ENCODE results near the gene EDEM3. TPM values are rescaled to one million over a fixed set of nuclear protein-coding genes. Genes with fewer than 3 reads are reported as not detected.
"Not testable (repeated sequence)": the region's sequence is repeated elsewhere in the genome, so short reads cannot be mapped to it uniquely, and the experiment has no call there.

Gene EDEM3
- total RNA-seq, 2 donors from 2014 or later = 25.8 to 40.4 TPM

DNA sequence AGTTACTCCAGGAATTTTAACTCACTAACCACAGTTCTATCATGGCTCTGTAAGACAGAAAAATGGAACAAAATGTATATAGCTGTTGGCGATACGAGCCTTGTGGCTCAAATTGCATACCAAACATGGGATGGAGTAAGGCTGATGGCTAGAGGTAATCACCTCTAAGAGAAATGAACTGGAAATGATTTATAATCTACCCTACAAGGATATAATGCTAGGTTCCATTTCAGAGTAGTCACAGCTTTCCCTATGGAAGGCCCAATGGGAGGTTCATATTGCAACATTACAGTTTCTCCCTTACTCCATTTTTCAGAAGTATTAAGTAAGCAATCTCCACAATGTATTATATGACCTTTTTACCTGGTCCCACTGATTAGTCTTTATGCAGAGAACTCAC is 61.6 kb downstream of the EDEM3 start:
- H3K36me3 Mint-ChIP-seq (ENCODE audit: low read depth) = peaks cover 9% of the 10 kb centered on the region
- no peak overlapping the region for H3K4me3 Mint-ChIP-seq
- no peaks in the 10 kb centered on the region for H3K27me3 Mint-ChIP-seq
- DNase-seq (no peak), ATAC-seq (no peak)
- H3K4me1 Mint-ChIP-seq = peaks cover 11% of the 10 kb centered on the region
- no peak overlapping the region for H3K27ac Mint-ChIP-seq
- H3K9me3 ChIP-seq (ENCODE audit: control insufficient read depth, low read length, poor library complexity, severe bottlenecking) = no peaks in the 10 kb centered on the region

DNA sequence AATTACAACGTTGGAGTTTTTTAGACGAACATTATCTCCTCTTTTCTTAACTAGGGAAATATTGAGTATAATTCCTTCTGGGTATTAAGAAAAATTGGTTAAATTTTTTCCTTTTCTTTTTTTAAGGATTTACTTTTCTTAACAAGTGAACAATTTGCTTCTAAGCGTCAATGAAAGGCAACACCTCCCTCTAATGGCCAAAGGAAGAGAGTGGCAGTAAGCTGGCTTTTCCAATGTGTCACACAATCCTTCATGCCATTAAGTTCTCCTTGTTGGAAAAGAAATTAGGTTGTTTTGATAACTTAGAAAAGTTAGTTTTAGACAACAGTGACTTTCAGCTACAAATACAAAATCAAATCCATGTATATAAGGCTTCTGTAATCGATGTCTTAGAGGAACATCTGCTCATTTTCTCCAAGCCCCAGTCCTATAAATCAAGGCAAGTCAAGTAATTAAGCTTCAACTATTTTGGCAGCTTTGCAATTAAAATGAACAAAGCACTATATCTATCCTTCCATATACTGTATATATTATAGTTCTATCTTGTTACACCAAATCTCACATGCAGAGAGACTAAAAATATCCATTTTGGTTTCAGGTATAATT is 62.8 kb downstream of the EDEM3 start:
- ATAC-seq = no peak
- Mint-ChIP-seq H3K36me3 (ENCODE audit: low read depth) (peaks cover 9% of the 10 kb centered on the region), H3K4me1 (peaks cover 11% of the 10 kb centered on the region), H3K4me3 (no peak overlapping the region), H3K27ac (no peak overlapping the region), H3K27me3 (no peaks in the 10 kb centered on the region)
- no peak for DNase-seq
- H3K9me3 ChIP-seq (ENCODE audit: control insufficient read depth, low read length, poor library complexity, severe bottlenecking) = no peaks in the 10 kb centered on the region

DNA sequence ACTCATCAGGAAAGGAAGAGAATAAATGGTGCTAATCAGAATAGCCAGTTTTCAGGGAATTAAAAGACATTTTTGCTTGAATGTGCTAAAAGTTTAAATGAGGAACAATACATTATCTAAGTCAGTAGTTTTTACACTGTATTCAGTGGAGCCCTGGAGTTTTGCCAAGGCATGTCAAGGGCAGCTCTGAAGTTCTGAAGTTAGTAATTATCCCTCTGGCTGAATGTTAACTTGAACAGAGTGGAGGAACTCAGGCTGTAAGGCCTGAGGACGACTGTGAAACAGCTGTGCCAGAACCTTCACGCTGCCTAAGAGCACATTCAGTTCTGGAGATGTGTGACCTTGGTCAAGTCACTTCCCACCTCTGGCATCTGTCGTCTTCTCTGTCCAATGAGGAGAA is 68.1 kb downstream of the EDEM3 start:
- Mint-ChIP-seq H3K4me1 (peaks cover 2% of the 10 kb centered on the region), H3K36me3 (ENCODE audit: low read depth) (peaks cover 2% of the 10 kb centered on the region), H3K27me3 (no peaks in the 10 kb centered on the region), H3K27ac (no peak overlapping the region), H3K4me3 (no peak overlapping the region)
- DNase-seq (no peak), ATAC-seq (no peak)
- H3K9me3 ChIP-seq (ENCODE audit: control insufficient read depth, low read length, poor library complexity, severe bottlenecking) = no peaks in the 10 kb centered on the region

DNA sequence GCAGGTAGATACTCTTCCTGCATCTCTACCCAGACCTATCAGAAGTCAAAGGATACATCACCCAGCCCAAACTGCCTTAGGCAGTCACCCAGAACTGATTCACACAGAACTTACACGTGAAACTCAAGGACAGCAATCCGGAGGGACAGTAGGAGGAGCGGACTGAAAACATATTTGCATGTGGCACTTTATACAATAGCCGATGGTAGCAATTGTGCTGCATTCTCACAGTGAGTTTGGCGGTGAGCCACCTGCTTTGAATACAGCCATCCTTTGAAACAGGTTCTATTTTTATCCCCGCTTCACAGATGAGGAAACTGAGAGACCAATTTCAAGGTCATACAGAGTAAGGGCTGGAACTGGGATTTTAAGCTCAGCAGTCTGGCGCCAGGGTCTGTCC is 69.5 kb downstream of the EDEM3 start:
- H3K36me3 Mint-ChIP-seq (ENCODE audit: low read depth) = peaks cover 4% of the 10 kb centered on the region
- no peak overlapping the region for H3K4me3 Mint-ChIP-seq
- no peak overlapping the region for H3K27ac Mint-ChIP-seq
- DNase-seq = no peak
- no peaks in the 10 kb centered on the region for H3K9me3 ChIP-seq (ENCODE audit: control insufficient read depth, low read length, poor library complexity, severe bottlenecking)
- peaks cover 2% of the 10 kb centered on the region for H3K4me1 Mint-ChIP-seq
- no peak for ATAC-seq
- H3K27me3 Mint-ChIP-seq = no peaks in the 10 kb centered on the region

DNA sequence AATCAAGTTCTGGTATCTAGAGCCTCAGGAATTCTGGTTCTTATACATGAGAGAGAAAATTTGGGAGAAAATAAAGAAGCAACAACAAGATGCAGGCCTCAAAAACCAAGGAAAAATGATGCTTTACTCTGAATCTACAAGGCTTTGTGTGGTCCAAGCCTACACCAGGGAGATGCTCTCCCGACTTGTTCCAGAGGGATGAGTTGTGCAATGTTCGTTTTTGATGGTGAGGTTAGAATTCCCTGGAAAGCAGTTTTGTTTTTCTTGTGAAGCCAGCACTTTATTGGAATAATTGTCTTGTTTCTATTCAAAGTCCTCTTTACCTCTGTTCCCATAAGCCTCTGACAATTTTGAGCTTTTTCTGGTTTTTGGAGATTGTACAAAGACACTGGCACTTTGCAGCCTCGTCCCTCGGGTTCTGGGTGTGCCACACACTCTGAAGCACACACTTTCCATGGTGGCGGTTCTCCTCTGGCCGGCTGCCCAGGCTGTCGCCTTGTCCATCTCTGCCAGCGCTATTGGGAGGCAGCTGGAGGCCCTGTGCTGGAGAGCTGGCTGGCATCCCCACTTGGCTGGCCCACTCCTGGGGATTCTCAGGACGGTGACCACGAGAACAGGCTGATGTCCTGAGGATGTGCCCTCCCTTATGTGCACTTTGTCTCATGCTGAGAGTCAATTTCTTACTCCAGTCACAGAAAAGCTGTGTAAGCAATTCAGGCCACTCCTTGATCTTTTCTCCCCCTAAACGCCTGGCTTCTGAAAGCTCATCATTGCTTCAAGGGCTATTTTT is 70.2 kb downstream of the EDEM3 start:
- Mint-ChIP-seq H3K27ac (no peak overlapping the region), H3K27me3 (no peaks in the 10 kb centered on the region), H3K4me1 (peaks cover 2% of the 10 kb centered on the region), H3K4me3 (no peak overlapping the region), H3K36me3 (ENCODE audit: low read depth) (peaks cover 2% of the 10 kb centered on the region)
- H3K9me3 ChIP-seq (ENCODE audit: control insufficient read depth, low read length, poor library complexity, severe bottlenecking) = no peaks in the 10 kb centered on the region
- no peak for ATAC-seq
- DNase-seq = no peak

DNA sequence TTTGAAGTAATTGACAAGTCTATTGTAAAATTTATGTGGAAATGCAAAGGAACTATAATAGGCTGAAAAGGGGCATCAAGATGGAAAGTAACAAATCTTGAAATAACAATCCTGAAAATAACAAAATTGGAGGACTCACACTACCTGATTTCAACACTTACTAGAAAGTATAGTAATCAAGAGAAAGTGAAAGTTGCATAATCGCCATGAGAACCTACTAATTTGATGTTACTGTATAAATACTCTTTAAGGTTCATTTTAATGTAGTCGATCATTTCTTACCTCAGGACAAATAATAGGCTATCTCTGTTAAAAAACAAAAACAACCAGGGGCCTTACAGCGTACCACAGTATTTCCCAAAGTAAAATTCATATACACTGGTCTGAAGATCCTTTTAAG is 71.7 kb downstream of the EDEM3 start:
- H3K4me3 Mint-ChIP-seq = no peak overlapping the region
- ATAC-seq (no peak), DNase-seq (no peak)
- no peaks in the 10 kb centered on the region for H3K9me3 ChIP-seq (ENCODE audit: control insufficient read depth, low read length, poor library complexity, severe bottlenecking)
- H3K27ac Mint-ChIP-seq = peak overlapping the region; percentile 45
- H3K4me1 Mint-ChIP-seq = peaks cover 2% of the 10 kb centered on the region
- H3K27me3 Mint-ChIP-seq = no peaks in the 10 kb centered on the region
- peaks cover 2% of the 10 kb centered on the region for H3K36me3 Mint-ChIP-seq (ENCODE audit: low read depth)

DNA sequence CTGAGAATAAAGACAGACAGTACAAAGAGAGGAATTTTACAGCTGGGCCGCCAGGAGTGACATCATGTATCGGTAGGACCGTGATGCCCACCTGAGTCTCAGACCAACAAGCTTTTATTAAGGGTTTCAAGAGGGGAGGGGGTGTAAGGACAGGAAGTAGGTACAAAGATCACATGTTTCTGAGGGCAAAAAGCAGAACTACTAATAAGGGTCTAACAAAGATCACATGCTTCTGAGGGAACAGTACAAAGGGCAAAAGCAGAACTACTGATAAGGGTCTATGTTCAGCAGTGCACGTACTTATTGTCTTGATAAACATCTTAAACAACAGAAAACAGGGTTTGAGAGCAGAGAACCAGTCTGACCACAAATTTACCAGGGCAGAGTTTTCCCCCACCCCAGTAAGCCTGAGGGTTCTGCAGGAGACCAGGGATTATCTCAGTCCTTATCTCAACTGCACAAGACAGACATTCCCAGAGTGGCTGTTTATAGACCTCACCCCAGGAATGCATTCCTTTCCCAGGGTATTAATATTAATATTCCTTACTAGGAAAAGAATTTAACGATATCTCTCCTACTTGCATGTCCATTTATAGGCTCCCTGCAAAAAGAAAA is 73.9 kb downstream of the EDEM3 start:
- DNase-seq; H3K4me1 Mint-ChIP-seq; ATAC-seq; H3K36me3 Mint-ChIP-seq (ENCODE audit: low read depth); H3K9me3 ChIP-seq (ENCODE audit: control insufficient read depth, low read length, poor library complexity, severe bottlenecking); H3K27ac Mint-ChIP-seq; H3K4me3 Mint-ChIP-seq: not testable (repeated sequence)
- peaks cover 11% of the 10 kb centered on the region for H3K27me3 Mint-ChIP-seq

DNA sequence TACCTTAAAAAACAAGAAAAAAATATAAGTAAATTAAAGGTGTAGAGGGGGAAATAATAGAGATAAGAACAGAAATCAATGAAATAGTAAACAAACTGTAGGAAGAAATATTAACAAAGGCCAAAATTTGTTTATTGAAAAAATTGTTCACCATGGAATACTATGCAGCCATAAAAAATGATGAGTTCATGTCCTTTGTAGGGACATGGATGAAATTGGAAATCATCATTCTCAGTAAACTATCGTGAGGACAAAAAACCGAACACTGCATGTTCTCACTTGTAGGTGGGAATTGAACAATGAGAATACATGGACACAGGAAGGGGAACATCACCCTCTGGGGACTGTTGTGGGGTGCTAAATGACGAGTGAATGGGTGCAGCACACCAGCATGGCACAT is 75.2 kb downstream of the EDEM3 start:
- H3K27ac Mint-ChIP-seq; H3K36me3 Mint-ChIP-seq (ENCODE audit: low read depth); DNase-seq; H3K4me1 Mint-ChIP-seq; H3K4me3 Mint-ChIP-seq; ATAC-seq; H3K9me3 ChIP-seq (ENCODE audit: control insufficient read depth, low read length, poor library complexity, severe bottlenecking): not testable (repeated sequence)
- peaks cover 17% of the 10 kb centered on the region for H3K27me3 Mint-ChIP-seq

GRCh38 chr1:184677344-184677743 is 77.3 kb downstream of the EDEM3 start:
- H3K4me3 Mint-ChIP-seq = no peak overlapping the region
- H3K27me3 Mint-ChIP-seq = peaks cover 34% of the 10 kb centered on the region
- peaks cover 7% of the 10 kb centered on the region for H3K36me3 Mint-ChIP-seq (ENCODE audit: low read depth)
- ATAC-seq = no peak
- no peak overlapping the region for H3K27ac Mint-ChIP-seq
- no peaks in the 10 kb centered on the region for H3K9me3 ChIP-seq (ENCODE audit: control insufficient read depth, low read length, poor library complexity, severe bottlenecking)
- peaks cover under 1% of the 10 kb centered on the region for H3K4me1 Mint-ChIP-seq
- DNase-seq = no peak

DNA sequence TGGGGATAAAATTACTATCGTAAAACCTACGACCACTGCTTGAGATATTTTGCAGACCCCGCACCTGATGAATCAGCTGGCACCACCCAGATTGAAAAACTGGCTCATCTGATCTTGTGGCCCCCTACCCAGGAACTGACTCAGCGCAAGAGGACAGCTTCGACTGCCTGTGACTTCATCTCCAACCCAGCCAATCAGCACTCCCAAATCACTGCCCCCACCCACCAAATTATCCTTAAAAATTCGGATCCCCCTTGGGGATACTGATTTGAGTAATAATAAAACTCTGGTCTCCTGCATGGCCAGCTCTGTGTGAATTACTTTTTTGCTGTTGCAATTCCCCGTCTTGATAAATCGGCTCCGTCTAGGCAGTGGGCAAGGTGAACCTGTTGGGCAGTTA is 81.4 kb downstream of the EDEM3 start:
- Mint-ChIP-seq H3K27me3 (peaks cover 68% of the 10 kb centered on the region), H3K36me3 (ENCODE audit: low read depth) (peaks cover 5% of the 10 kb centered on the region), H3K27ac (no peak overlapping the region), H3K4me1 (peaks cover 2% of the 10 kb centered on the region), H3K4me3 (no peak overlapping the region)
- no peak for ATAC-seq
- no peak for DNase-seq
- no peaks in the 10 kb centered on the region for H3K9me3 ChIP-seq (ENCODE audit: control insufficient read depth, low read length, poor library complexity, severe bottlenecking)

DNA sequence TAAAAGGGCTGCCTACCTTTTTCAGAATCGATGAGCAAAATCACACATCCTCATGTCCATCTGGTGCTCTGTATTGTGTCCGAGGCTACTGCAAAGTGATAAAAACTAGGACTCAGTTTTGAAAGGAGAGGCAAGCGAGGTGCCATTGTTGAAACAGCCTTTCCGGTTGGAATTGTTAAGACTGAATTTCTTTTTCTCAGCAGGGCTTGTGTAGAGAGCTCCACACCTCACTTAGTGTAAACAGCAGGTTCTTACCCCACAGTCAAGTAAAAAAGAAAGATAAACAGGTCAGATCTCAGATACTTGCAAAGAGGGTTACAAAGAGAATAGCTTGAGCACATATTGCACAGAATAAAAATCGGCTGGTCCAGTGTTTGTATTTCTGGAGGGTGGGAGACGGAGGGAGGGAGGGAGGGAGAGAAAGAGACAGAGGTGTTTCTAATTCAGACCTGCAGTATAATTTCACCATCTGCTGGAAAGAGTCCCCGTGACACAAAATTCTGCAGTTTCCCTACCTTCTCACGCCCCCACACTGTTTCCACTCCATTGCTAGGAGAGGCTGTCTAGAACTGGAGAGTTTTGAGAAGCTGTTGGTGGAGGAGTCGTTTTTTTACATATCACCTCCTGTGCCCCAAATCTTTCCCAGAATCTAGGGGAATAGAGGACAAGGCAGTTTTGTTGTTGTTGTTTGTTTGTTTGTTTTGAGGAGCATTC is 82.5 kb downstream of the EDEM3 start:
- no peak for DNase-seq
- Mint-ChIP-seq H3K4me1 (peaks cover 2% of the 10 kb centered on the region), H3K27me3 (peaks cover 75% of the 10 kb centered on the region), H3K4me3 (no peak overlapping the region), H3K36me3 (ENCODE audit: low read depth) (peaks cover 5% of the 10 kb centered on the region), H3K27ac (no peak overlapping the region)
- no peaks in the 10 kb centered on the region for H3K9me3 ChIP-seq (ENCODE audit: control insufficient read depth, low read length, poor library complexity, severe bottlenecking)
- ATAC-seq = no peak

DNA sequence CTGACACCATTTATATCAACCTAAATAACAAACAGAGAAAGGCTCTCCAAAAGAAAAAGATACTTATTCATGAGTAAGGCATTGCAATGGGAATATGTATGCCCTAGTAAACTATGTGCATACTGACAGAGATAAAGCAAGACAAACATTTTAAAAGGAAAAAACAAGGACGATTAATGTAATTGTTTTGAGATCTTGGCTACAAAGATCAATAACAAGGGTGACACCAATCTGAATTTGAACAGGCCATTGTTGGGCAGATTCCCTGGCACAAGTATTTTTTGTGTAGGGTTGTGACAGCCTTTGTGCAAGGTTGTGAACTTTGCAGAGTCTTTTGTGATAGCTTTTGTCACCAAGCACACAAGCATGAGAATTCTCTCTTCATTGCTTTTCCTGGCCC is 85.3 kb downstream of the EDEM3 start:
- H3K4me1 Mint-ChIP-seq = peaks cover 2% of the 10 kb centered on the region
- H3K9me3 ChIP-seq (ENCODE audit: control insufficient read depth, low read length, poor library complexity, severe bottlenecking) = no peaks in the 10 kb centered on the region
- ATAC-seq (no peak), DNase-seq (no peak)
- peaks cover 75% of the 10 kb centered on the region for H3K27me3 Mint-ChIP-seq
- no peak overlapping the region for H3K4me3 Mint-ChIP-seq
- no peaks in the 10 kb centered on the region for H3K36me3 Mint-ChIP-seq (ENCODE audit: low read depth)
- no peak overlapping the region for H3K27ac Mint-ChIP-seq

- Mint-ChIP-seq H3K36me3 (ENCODE audit: low read depth) (peaks cover 3% of the 10 kb centered on the region), H3K4me1 (peaks cover 7% of the 10 kb centered on the region), H3K4me3 (no peak overlapping the region), H3K27ac (no peak overlapping the region), H3K27me3 (peaks cover 45% of the 10 kb centered on the region)
- ATAC-seq (no peak), DNase-seq (no peak)
- no peaks in the 10 kb centered on the region for H3K9me3 ChIP-seq (ENCODE audit: control insufficient read depth, low read length, poor library complexity, severe bottlenecking)
Measured at GRCh38 chr1:184665360-184665759, 89.3 kb downstream of the EDEM3 start.

All from T-helper 17 cell (primary cell).